ENCODE measurements around the gene DIP2B.

Gene DIP2B

DNA sequence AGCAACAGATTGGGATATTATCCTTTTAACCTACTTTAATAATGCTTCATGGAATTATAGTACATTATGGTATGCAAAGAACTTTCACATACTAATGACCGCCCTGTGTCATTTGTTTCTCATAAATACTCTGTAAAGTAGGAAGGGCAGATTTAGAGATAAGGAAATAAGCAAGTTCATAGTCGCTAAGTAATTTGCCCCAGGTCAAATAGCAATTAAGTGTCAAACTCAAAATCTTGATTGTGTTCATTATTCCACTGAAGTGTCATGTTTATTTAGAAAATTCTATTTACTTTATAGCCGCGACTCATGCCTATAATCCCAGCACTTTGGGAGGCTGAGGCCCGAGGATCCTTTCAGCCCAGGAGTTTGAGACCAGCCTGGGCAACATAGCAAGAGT, 160.4 kb downstream of the DIP2B start:
- H3K27me3 ChIP-seq (ENCODE audit: control insufficient read depth, insufficient read depth, low read length) = no peaks in the 10 kb centered on the region
- H3K4me2 ChIP-seq (ENCODE audit: low read length) = no peak overlapping the region
- H3K4me1 ChIP-seq = no peaks in the 10 kb centered on the region
- H3K4me3 ChIP-seq (ENCODE audit: low read depth, low read length) = no peak overlapping the region
- no peak for TF ChIP-seq CTCF (IDR thresholded peaks at IDR 0.05)
- no peak overlapping the region for H3K27ac ChIP-seq
- H2AFZ ChIP-seq = no peak overlapping the region
- no peaks in the 10 kb centered on the region for H3K36me3 ChIP-seq (ENCODE audit: control insufficient read depth, insufficient read depth, low read length)
- peaks cover 9% of the 10 kb centered on the region for H3K79me2 ChIP-seq
- H3K9me3 ChIP-seq (ENCODE audit: control insufficient read depth, low read length) = no peaks in the 10 kb centered on the region
- H3K9ac ChIP-seq = no peak overlapping the region

GRCh38 chr12:50665609-50666008, 160.8 kb downstream of the DIP2B start:
- H3K9me3 ChIP-seq (ENCODE audit: control insufficient read depth, low read length) = no peaks in the 10 kb centered on the region
- no peaks in the 10 kb centered on the region for H3K27me3 ChIP-seq (ENCODE audit: control insufficient read depth, insufficient read depth, low read length)
- no peak for TF ChIP-seq CTCF (IDR thresholded peaks at IDR 0.05)
- no peak overlapping the region for H3K27ac ChIP-seq
- no peak overlapping the region for H3K4me3 ChIP-seq (ENCODE audit: low read depth, low read length)
- H3K79me2 ChIP-seq = peaks cover 9% of the 10 kb centered on the region
- no peak overlapping the region for H2AFZ ChIP-seq
- no peak overlapping the region for H3K9ac ChIP-seq
- H3K36me3 ChIP-seq (ENCODE audit: control insufficient read depth, insufficient read depth, low read length) = no peaks in the 10 kb centered on the region
- no peak overlapping the region for H3K4me2 ChIP-seq (ENCODE audit: low read length)
- no peaks in the 10 kb centered on the region for H3K4me1 ChIP-seq

DNA sequence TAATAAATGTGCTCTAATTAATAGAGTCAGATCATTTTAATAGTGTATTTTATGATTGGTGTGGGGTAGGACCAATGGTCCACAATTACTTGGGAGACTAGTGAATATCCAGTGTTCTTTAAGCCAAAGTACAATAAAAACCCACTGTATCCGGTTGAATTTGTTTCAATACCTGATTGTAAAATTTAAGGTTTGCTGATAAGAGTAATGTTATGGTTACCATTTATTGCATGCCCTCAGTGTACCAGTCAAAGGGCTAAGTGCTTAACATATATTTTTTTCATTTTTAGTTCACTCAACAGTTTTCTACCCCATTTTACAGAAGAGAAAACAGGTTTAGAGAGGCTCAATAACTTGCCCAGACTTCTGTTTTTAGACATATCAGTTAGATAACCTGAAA, 161.2 kb downstream of the DIP2B start:
- no peak overlapping the region for H3K9ac ChIP-seq
- no peaks in the 10 kb centered on the region for H3K9me3 ChIP-seq (ENCODE audit: control insufficient read depth, low read length)
- no peak overlapping the region for H3K4me3 ChIP-seq (ENCODE audit: low read depth, low read length)
- no peaks in the 10 kb centered on the region for H3K27me3 ChIP-seq (ENCODE audit: control insufficient read depth, insufficient read depth, low read length)
- no peak overlapping the region for H3K4me2 ChIP-seq (ENCODE audit: low read length)
- H3K27ac ChIP-seq = no peak overlapping the region
- peaks cover 9% of the 10 kb centered on the region for H3K79me2 ChIP-seq
- no peak overlapping the region for H2AFZ ChIP-seq
- TF ChIP-seq CTCF (IDR thresholded peaks at IDR 0.05) = no peak
- H3K36me3 ChIP-seq (ENCODE audit: control insufficient read depth, insufficient read depth, low read length) = no peaks in the 10 kb centered on the region
- no peaks in the 10 kb centered on the region for H3K4me1 ChIP-seq

DNA sequence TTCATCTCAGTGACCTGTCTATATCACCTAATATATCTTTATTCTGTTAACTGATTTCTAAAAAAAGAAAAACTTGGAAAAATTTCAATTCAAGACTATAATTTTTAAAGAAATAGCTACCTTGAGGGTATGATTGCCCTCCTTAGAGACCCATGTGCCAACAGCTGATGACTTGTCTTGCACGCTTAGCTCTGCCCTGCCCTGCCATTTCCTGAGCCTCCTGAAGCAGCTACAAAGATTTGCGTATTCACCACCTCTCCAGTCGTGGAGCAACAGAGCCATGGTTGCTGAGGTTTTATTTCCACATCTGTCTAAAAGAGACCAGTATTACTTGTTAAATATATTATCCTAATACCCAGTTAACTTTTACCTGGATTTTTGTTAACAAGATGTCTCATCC, 167.4 kb downstream of the DIP2B start:
- Histone ChIP-seq H3K79me2 (no peaks in the 10 kb centered on the region), H2AFZ (no peak overlapping the region), H3K4me2 (ENCODE audit: low read length) (no peak overlapping the region), H3K27ac (no peak overlapping the region), H3K4me3 (ENCODE audit: low read depth, low read length) (no peak overlapping the region), H3K9ac (no peak overlapping the region), H3K36me3 (ENCODE audit: control insufficient read depth, insufficient read depth, low read length) (no peaks in the 10 kb centered on the region), H3K4me1 (no peaks in the 10 kb centered on the region), H3K27me3 (ENCODE audit: control insufficient read depth, insufficient read depth, low read length) (no peaks in the 10 kb centered on the region), H3K9me3 (ENCODE audit: control insufficient read depth, low read length) (no peaks in the 10 kb centered on the region)
- no peak for TF ChIP-seq CTCF (IDR thresholded peaks at IDR 0.05)

- TF ChIP-seq CTCF (IDR thresholded peaks at IDR 0.05) = no peak
- Histone ChIP-seq H3K9me3 (ENCODE audit: control insufficient read depth, low read length) (no peaks in the 10 kb centered on the region), H3K27me3 (ENCODE audit: control insufficient read depth, insufficient read depth, low read length) (no peaks in the 10 kb centered on the region), H3K36me3 (ENCODE audit: control insufficient read depth, insufficient read depth, low read length) (no peaks in the 10 kb centered on the region), H3K4me2 (ENCODE audit: low read length) (no peak overlapping the region), H2AFZ (no peak overlapping the region), H3K79me2 (no peaks in the 10 kb centered on the region), H3K4me3 (ENCODE audit: low read depth, low read length) (no peak overlapping the region), H3K27ac (no peak overlapping the region), H3K9ac (no peak overlapping the region), H3K4me1 (no peaks in the 10 kb centered on the region)
Observed at GRCh38 chr12:50676756-50677155, 172.0 kb downstream of the DIP2B start.

Data from parathyroid adenoma (tissue), 2 donors.